GM21515 (cell line): Measurements from ENCODE around the gene PHOX2A.
"Not testable (repeated sequence)": the region's sequence is repeated elsewhere in the genome, so short reads cannot be mapped to it uniquely, and the experiment has no call there.

ENCODE experiments used
- ATAC-seq: cut with Tn5 transposase; IDR thresholded peaks from one replicate; pipeline ENCODE4 v1.9.1; 2021; ENCODE audit not compliant: unreplicated experiment

Gene PHOX2A

GRCh38 chr11:72244060-72244360 is at the start of gene PHOX2A:
PHOX2A (minus strand) TSS chr11:72244176; CDS start chr11:72244004, 172 bp downstream.
- ATAC-seq = no peak

GRCh38 chr11:72293391-72293790 is 49.4 kb upstream of the PHOX2A start:
- no peak for ATAC-seq

- no peak for ATAC-seq
Observed at GRCh38 chr11:72292106-72292785, 48.3 kb upstream of the PHOX2A start.

- ATAC-seq = not testable (repeated sequence)
Observed at GRCh38 chr11:72290741-72291140, 46.8 kb upstream of the PHOX2A start.

DNA sequence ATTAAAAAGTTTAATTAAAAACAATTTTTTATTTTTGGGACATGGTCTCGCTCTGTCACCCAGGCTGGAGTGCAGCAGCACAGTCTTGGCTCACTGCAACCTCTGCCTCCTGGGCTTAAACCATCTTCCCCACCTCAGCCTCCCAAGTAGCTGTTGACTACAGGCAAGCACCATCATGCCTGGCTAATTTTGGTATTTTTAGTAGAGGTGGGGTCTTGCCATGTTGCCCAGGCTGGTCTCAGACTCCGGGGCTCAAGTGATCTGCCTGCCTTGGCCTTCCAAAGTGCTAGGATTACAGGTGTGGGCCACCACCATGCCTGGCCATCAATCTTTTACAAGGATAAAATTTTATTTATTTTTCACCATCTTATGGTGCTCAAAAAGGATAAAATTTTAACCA is 43.3 kb upstream of the PHOX2A start:
- ATAC-seq = no peak

DNA sequence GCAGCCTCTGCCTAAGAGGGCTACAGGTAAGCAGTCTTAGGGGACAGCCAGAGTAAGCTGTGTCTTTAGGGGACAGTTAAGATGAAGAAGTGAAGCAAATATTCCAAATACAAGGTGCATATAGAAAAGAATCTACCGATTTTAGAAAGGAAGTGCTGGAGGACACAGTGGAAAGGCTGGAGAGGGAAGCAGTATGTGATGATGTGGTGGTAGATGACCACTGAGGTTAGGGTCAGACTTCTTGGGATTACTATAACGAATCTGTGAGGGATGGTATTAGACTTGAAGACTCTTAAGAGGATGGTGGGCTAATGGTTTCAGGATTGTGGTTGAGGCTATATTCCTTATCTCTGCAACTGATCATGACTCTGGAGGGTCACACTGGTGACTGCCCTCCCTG is 40.0 kb upstream of the PHOX2A start:
- no peak for ATAC-seq

GRCh38 chr11:72280726-72281315 is 36.8 kb upstream of the PHOX2A start:
- ATAC-seq = no peak

- no peak for ATAC-seq
Observed at GRCh38 chr11:72280037-72280436, 36.1 kb upstream of the PHOX2A start.

GRCh38 chr11:72278905-72279304 is 34.9 kb upstream of the PHOX2A start:
- ATAC-seq = no peak

- no peak for ATAC-seq
Observed at GRCh38 chr11:72274435-72274834, 30.5 kb upstream of the PHOX2A start.

- ATAC-seq = no peak
Observed at GRCh38 chr11:72271980-72272379, 28.0 kb upstream of the PHOX2A start.

GRCh38 chr11:72267956-72268617 is 24.1 kb upstream of the PHOX2A start:
- ATAC-seq = no peak

GRCh38 chr11:72266960-72267359 is 23.0 kb upstream of the PHOX2A start:
- not testable (repeated sequence) for ATAC-seq

GRCh38 chr11:72265951-72266350 is 22.0 kb upstream of the PHOX2A start:
- no peak for ATAC-seq

GRCh38 chr11:72263361-72263760 is 19.4 kb upstream of the PHOX2A start:
- ATAC-seq = no peak

GRCh38 chr11:72260574-72260973 is 16.6 kb upstream of the PHOX2A start:
- no peak for ATAC-seq

DNA sequence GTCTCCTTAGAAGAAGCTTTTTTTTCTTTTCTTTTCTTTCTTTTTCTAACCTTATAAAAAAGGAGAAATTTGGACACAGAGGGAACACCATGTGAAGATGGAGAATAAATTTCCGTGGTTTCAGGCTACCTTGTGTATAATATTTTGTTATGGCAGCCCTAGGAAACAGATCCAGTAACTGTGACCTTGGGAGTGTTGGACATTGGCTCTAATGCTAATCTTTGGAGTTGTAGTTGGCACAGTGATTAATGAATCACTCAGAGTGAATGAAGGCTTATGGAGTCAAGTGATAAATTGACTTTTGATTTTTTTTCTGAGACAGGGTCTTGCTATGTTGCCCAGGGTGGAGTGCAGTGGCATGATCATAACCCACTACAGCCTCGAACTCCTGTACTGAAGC is 15.5 kb upstream of the PHOX2A start:
- ATAC-seq = no peak

DNA sequence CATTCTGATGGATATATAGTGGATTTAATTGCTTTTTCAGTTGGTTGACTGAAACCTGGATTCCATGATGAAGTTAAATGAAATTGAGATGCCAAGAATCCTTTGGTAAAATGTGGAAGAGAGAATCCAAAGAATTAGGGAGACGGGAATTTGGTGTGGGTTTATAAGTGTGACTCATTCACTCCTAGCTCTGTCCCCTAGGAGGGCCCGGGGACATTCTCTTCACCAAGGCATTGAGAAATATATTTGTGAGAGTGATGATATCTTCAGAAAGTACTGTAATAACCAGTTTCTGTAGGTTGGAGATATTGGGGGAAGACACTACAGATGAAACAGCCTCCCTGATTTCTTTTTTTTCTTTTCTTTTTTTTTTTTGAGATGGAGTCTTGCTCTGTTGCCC is 13.6 kb upstream of the PHOX2A start:
- ATAC-seq = no peak

DNA sequence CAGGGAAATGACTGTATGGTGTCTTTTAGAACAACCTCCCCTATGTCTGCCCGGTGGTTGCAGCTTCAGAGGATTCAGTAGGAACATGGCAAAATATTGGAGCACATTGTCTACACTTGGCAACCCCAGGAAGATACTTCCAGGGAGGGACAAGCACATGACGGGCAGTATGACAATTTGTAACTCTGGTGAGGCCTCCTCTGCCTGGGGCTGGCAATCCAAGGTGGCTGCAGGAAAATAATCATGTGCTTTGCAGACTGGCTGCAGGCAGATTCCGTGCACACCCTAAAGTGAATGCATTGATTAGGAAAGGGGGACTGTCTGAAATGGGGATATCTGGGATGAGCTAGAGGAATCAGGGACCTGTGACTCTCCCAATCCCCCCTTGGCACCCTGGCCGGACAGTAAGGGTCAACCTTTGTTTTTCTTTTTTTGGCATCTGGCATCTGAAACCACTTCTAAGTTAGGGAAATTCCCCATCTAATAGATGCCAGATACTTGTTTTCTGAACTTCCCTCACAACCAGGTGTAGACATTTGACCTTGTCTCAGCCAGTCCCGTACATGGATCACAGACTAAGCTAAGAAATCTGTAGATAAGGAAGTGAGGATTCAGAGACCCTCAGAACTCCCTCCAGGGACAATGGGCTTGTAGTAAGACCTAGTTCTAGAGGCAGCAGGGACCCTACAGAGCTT is 10.5 kb upstream of the PHOX2A start:
- no peak for ATAC-seq

- ATAC-seq = no peak
Observed at GRCh38 chr11:72253392-72253791, 9.4 kb upstream of the PHOX2A start.

GRCh38 chr11:72251614-72252013 is 7.6 kb upstream of the PHOX2A start:
- ATAC-seq = no peak
